DND-41 (cell line): ENCODE data around the gene MBNL2.

Experiments
- ATAC-seq: fragments of 200-7000 bp; cut with Tn5 transposase; 3 replicates; pipeline ENCODE4 v1.9.1; 2021; ENCODE audit warnings: low read depth; ENCODE audit not compliant: insufficient read depth
- DNase-seq: peaks from one replicate; pipeline ENCODE4 v3.0.0-alpha.2; 2020
- H2AFZ ChIP-seq: 2 replicates; pipeline ENCODE4 v1.6.0; 2012; ENCODE audit warnings: low read depth, low read length
- H3K27ac ChIP-seq: 2 replicates; pipeline ENCODE4 v1.5.1; 2012; ENCODE audit warnings: low read length, inconsistent platforms
- H3K27me3 ChIP-seq: fragments of 200-600 bp; sonication (generic); 2 replicates; pipeline ENCODE4 v1.6.0; 2012; ENCODE audit warnings: low read length, mild to moderate bottlenecking, inconsistent platforms; ENCODE audit not compliant: insufficient read depth, poor library complexity
- H3K36me3 ChIP-seq: 2 replicates; pipeline ENCODE4 v1.5.1; 2012; ENCODE audit warnings: low read length, inconsistent platforms; ENCODE audit not compliant: insufficient read depth
- H3K4me1 ChIP-seq: 2 replicates; pipeline ENCODE4 v1.5.1; 2012; ENCODE audit warnings: mild to moderate bottlenecking, low read length; ENCODE audit not compliant: insufficient read depth
- H3K4me2 ChIP-seq: 2 replicates; pipeline ENCODE4 v1.6.0; 2012; ENCODE audit warnings: mild to moderate bottlenecking, moderate library complexity, low read length, inconsistent platforms; ENCODE audit not compliant: insufficient read depth
- H3K4me3 ChIP-seq, 2 experiments: fragments of 200-600 bp in 1 of 2; shearing (Covaris generic) in 1 of 2; 2 replicates each; pipeline ENCODE4 v1.5.1; 2012 to 2016; ENCODE audit warnings: inconsistent platforms in 2 of 2, low read length in 2 of 2, mild to moderate bottlenecking in 2 of 2, low read depth in 1 of 2, moderate library complexity in 1 of 2
- H3K79me2 ChIP-seq: 2 replicates; pipeline ENCODE4 v1.6.0; 2012; ENCODE audit warnings: low read length, inconsistent platforms; ENCODE audit not compliant: insufficient read depth
- H3K9ac ChIP-seq: 2 replicates; pipeline ENCODE4 v1.6.0; 2012; ENCODE audit warnings: low read depth, mild to moderate bottlenecking, inconsistent platforms, low read length, moderate library complexity
- H3K9me3 ChIP-seq: 2 replicates; pipeline ENCODE4 v1.5.1; 2012; ENCODE audit warnings: low read length, moderate library complexity, mild to moderate bottlenecking, inconsistent platforms; ENCODE audit not compliant: insufficient read depth, severe bottlenecking
- H4K20me1 ChIP-seq: 2 replicates; pipeline ENCODE4 v1.6.0; 2012; ENCODE audit warnings: low read length; ENCODE audit not compliant: insufficient read depth
- CTCF ChIP-seq: IDR thresholded peaks from 2 replicates; pipeline ENCODE4 v1.5.1; 2012; ENCODE audit warnings: borderline replicate concordance, low read length, moderate library complexity, mild to moderate bottlenecking; ENCODE audit not compliant: poor library complexity, severe bottlenecking; ENCODE audit errors: extremely low read depth
- EZH2 ChIP-seq: IDR thresholded peaks from 3 replicates; pipeline ENCODE4 v1.6.1; 2012; ENCODE audit warnings: borderline replicate concordance, low read depth, mild to moderate bottlenecking, moderate library complexity, low read length, inconsistent platforms; ENCODE audit not compliant: severe bottlenecking

The MBNL2 gene

DNA sequence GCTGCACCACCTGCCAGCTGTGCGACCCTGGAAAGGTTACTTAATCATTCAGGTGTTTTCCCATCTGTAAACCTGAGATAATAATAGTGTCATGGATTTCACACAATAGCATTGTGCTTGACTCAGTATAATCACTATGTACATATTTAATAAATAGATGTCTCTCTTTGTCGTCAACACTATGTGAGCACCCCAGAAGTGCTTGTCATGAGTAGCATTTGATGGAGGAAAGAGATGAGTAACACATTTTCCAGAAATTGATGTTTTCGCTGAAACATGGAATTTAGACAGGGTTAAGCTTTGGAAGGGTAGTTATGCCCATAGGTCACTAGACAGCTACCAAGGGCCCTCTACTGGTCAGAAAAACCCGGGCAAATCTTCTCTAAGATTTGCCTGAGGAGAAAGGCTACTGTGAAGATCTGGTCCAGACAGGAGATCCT, 9.5 kb upstream of the MBNL2 start:
- Histone ChIP-seq H3K36me3 (no peaks in the 10 kb centered on the region), H4K20me1 (no peaks in the 10 kb centered on the region), H3K79me2 (no peaks in the 10 kb centered on the region), H3K27me3 (no peaks in the 10 kb centered on the region), H3K4me2 (no peak overlapping the region), H3K9me3 (no peaks in the 10 kb centered on the region), H3K9ac (no peak overlapping the region), H3K4me3 (no peak overlapping the region), H2AFZ (no peak overlapping the region), H3K4me1 (peaks cover 44% of the 10 kb centered on the region), H3K27ac (no peak overlapping the region)
- TF ChIP-seq CTCF, result peak; percentile 11
- TF ChIP-seq EZH2, result no peak
- no peak for DNase-seq
- no peak for ATAC-seq

GRCh38 chr13:97214921-97215320, 7.2 kb upstream of the MBNL2 start:
- H3K4me3 ChIP-seq, result no peak overlapping the region
- H4K20me1 ChIP-seq, result no peaks in the 10 kb centered on the region
- peaks cover 35% of the 10 kb centered on the region for H3K4me1 ChIP-seq
- peak overlapping the region; percentile 8; the same call in 1 of the 2 replicates for H3K27ac ChIP-seq
- no peak overlapping the region for H3K9ac ChIP-seq
- H3K9me3 ChIP-seq, result no peaks in the 10 kb centered on the region
- no peaks in the 10 kb centered on the region for H3K79me2 ChIP-seq
- ATAC-seq (no peak; the same call in 2 of the 3 replicates), DNase-seq (no peak)
- H2AFZ ChIP-seq, result no peak overlapping the region
- no peak overlapping the region for H3K4me2 ChIP-seq
- H3K36me3 ChIP-seq, result no peaks in the 10 kb centered on the region
- no peaks in the 10 kb centered on the region for H3K27me3 ChIP-seq
- TF ChIP-seq EZH2 (no peak), CTCF (no peak)

DNA sequence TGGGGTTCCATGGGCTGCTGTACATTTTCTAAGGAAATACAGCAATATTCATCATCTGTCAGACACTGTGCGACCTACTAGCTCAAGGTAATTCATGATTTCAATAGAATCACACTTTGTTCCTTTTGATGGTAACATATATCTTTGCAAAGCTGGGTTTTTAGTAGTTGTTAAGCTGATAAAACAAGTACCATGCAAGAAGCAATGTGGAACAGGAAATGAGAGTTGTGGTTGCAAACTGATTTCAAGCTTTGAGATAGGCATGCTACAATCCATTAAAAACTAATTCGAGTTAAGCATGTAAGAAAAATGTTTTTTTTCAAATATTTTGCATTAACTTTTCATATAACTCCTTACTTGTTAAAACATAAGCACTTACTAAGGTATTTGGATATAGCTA, 6.8 kb upstream of the MBNL2 start:
- ATAC-seq (peak; percentile 77), DNase-seq (no peak)
- H3K36me3 ChIP-seq, result no peaks in the 10 kb centered on the region
- no peaks in the 10 kb centered on the region for H4K20me1 ChIP-seq
- peaks cover 31% of the 10 kb centered on the region for H3K4me1 ChIP-seq
- no peaks in the 10 kb centered on the region for H3K27me3 ChIP-seq
- peak overlapping the region; percentile 8; the same call in 1 of the 2 replicates for H3K27ac ChIP-seq
- TF ChIP-seq CTCF, result no peak
- no peak for TF ChIP-seq EZH2
- no peak overlapping the region for H3K9ac ChIP-seq
- no peak overlapping the region for H3K4me2 ChIP-seq
- H3K79me2 ChIP-seq, result no peaks in the 10 kb centered on the region
- H3K9me3 ChIP-seq, result no peaks in the 10 kb centered on the region
- no peak overlapping the region for H2AFZ ChIP-seq
- no peak overlapping the region for H3K4me3 ChIP-seq

DNA sequence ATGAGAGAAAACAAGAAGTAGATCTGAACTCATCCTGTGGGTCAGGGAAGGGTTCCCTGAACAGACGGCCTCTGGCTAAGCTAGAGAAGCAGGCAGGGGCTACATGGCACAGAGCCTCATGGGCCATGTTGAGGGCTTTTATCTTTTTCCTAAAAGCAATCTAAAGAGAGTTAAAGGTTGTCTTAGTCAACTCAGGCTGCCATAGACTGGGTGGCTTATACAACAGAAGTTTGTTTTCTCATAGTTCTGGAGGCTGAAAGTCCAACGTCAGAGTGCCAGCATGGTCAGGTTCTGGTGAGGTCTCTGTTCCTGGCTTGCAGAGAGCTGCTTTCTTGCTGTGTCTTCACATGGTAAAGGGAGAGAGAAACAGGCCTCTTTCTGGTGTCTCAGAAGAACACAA, 2.9 kb upstream of the MBNL2 start:
- Histone ChIP-seq H2AFZ (no peak overlapping the region), H3K4me3 (no peak overlapping the region), H3K79me2 (peaks cover 19% of the 10 kb centered on the region), H3K9ac (no peak overlapping the region), H3K9me3 (no peaks in the 10 kb centered on the region), H3K4me1 (peaks cover 30% of the 10 kb centered on the region), H3K27ac (no peak overlapping the region), H4K20me1 (no peaks in the 10 kb centered on the region), H3K36me3 (no peaks in the 10 kb centered on the region), H3K4me2 (no peak overlapping the region), H3K27me3 (no peaks in the 10 kb centered on the region)
- ATAC-seq (no peak), DNase-seq (no peak)
- no peak for TF ChIP-seq EZH2
- TF ChIP-seq CTCF, result no peak
